Ishikawa (cell line): ENCODE results near the gene CACNA1D.

Experiments
- EP300 ChIP-seq: IDR thresholded peaks from 2 replicates; pipeline ENCODE4 v1.6.1; 2012; ENCODE audit warnings: borderline replicate concordance
- NFIC ChIP-seq: IDR thresholded peaks from 2 replicates; pipeline ENCODE4 v1.6.1; 2012
- REST ChIP-seq: IDR thresholded peaks from 2 replicates; pipeline ENCODE4 v1.6.1; 2012; ENCODE audit warnings: low read depth, mild to moderate bottlenecking

- TF ChIP-seq REST (no peak), EP300 (no peak), NFIC (no peak)
Measured at GRCh38 chr3:53665608-53666425, 171.4 kb downstream of the CACNA1D start.
